SK-N-SH (cell line): ENCODE data around the gene SVIL. TPM values are rescaled to one million over a fixed set of nuclear protein-coding genes. Genes with fewer than 3 reads are reported as not detected.

Experiments used
- CTCF ChIA-PET: fragments of 300-600, 350-600 bp; formaldehyde crosslinking; extraction: SDS; loops from one replicate; lab custom pipeline; 2021; lab: Yijun Ruan, JAX
- POLR2A ChIA-PET: fragments of 350-600 bp; sonication (Branson Sonifier 250); formaldehyde crosslinking; extraction: SDS; loops from one replicate; lab custom pipeline; 2020; ENCODE audit warnings: antibody characterized with exemption, inconsistent platforms; lab: Yijun Ruan, JAX
- DNase-seq: peaks from one replicate; pipeline ENCODE4 v3.0.0; 2012
- H2AFZ ChIP-seq: fragments of 200-600 bp; sonication (generic); 2 replicates; pipeline ENCODE4 v1.8.1; 2016; ENCODE audit warnings: antibody characterized with exemption, mild to moderate bottlenecking, low read depth
- H3F3A ChIP-seq: fragments of 200-600 bp; sonication (generic); replicated peaks from 2 replicates; pipeline ENCODE3; 2016; ENCODE audit warnings: antibody characterized with exemption, mild to moderate bottlenecking; ENCODE audit not compliant: insufficient read depth
- H3K27ac ChIP-seq, 2 experiments: fragments of 200-500 bp in 1 of 2; fragments of 200-600 bp in 1 of 2; sonication (Bioruptor generic) in 1 of 2; sonication (generic), shearing (Covaris generic) in 1 of 2; 2 replicates each; pipeline versions ENCODE4 v1.5.1 to v1.6.1; 2014 to 2016; ENCODE audit warnings: low read depth in 2 of 2, inconsistent platforms in 1 of 2, low read length in 1 of 2, mild to moderate bottlenecking in 1 of 2, mixed read lengths in 1 of 2
- H3K27me3 ChIP-seq: fragments of 200-600 bp; sonication (generic), shearing (Covaris generic); 2 replicates; pipeline ENCODE4 v1.6.1; 2016; ENCODE audit warnings: mixed run types; ENCODE audit not compliant: insufficient read depth
- H3K36me3 ChIP-seq, 2 experiments: fragments of 200-500 bp in 1 of 2; fragments of 200-600 bp in 1 of 2; sonication (Bioruptor generic) in 1 of 2; sonication (generic) in 1 of 2; replicated peaks in 1 of 2; 2 replicates each; pipeline versions ENCODE3 to v1.5.1; 2014 to 2016; ENCODE audit warnings: low read length in 1 of 2, mild to moderate bottlenecking in 1 of 2; ENCODE audit not compliant: insufficient read depth in 2 of 2, control insufficient read depth in 1 of 2
- H3K4me1 ChIP-seq, 2 experiments: fragments of 200-500 bp in 1 of 2; fragments of 200-600 bp in 1 of 2; sonication (Bioruptor generic) in 1 of 2; sonication (generic), shearing (Covaris generic) in 1 of 2; 2 replicates each; pipeline versions ENCODE4 v1.5.1 to v1.6.1; 2014 to 2016; ENCODE audit warnings: low read depth in 1 of 2, low read length in 1 of 2, mixed run types in 1 of 2; ENCODE audit not compliant: insufficient read depth in 2 of 2, control insufficient read depth in 1 of 2
- H3K4me2 ChIP-seq: fragments of 200-600 bp; sonication (generic), shearing (Covaris generic); 2 replicates; pipeline ENCODE4 v1.6.1; 2017; ENCODE audit warnings: mixed run types
- H3K4me3 ChIP-seq, 2 experiments: fragments of 200-500 bp in 1 of 2; fragments of 200-600 bp in 1 of 2; sonication (Bioruptor generic) in 1 of 2; sonication (generic), shearing (Covaris generic) in 1 of 2; 2 replicates each; pipeline versions ENCODE4 v1.5.1 to v1.8.1; 2014 to 2016; ENCODE audit warnings: low read depth in 2 of 2, inconsistent platforms in 1 of 2, low read length in 1 of 2, mild to moderate bottlenecking in 1 of 2, mixed read lengths in 1 of 2, moderate library complexity in 1 of 2
- H3K79me2 ChIP-seq: fragments of 200-600 bp; sonication (generic); 2 replicates; pipeline ENCODE4 v1.8.1; 2017; ENCODE audit warnings: mild to moderate bottlenecking; ENCODE audit not compliant: insufficient read depth
- H3K9ac ChIP-seq: fragments of 200-600 bp; sonication (generic); 2 replicates; pipeline ENCODE4 v1.6.1; 2017; ENCODE audit warnings: mixed run types
- H3K9me2 ChIP-seq: fragments of 200-600 bp; sonication (generic); 2 replicates; pipeline ENCODE4 v1.6.1; 2017; ENCODE audit warnings: mixed run types
- H3K9me3 ChIP-seq: fragments of 200-600 bp; sonication (generic); 2 replicates; pipeline ENCODE4 v1.6.1; 2017; ENCODE audit warnings: mixed run types, mild to moderate bottlenecking, moderate library complexity
- H4K20me1 ChIP-seq: fragments of 200-600 bp; sonication (generic); 2 replicates; pipeline ENCODE4 v1.6.1; 2017; ENCODE audit warnings: mild to moderate bottlenecking, mixed run types; ENCODE audit not compliant: insufficient read depth
- ELF1 ChIP-seq: IDR thresholded peaks from 2 replicates; pipeline ENCODE4 v1.4.0; 2012
- EZH2phosphoT487 ChIP-seq: fragments of 200-600 bp; sonication (generic); IDR thresholded peaks from 2 replicates; pipeline ENCODE4 v1.6.1; 2017; ENCODE audit warnings: low read depth, mixed run types, mild to moderate bottlenecking, antibody characterized with exemption, moderate library complexity, borderline replicate concordance
- FOXM1 ChIP-seq: IDR thresholded peaks from 2 replicates; pipeline ENCODE4 v1.4.0; 2012; ENCODE audit warnings: low read depth, mild to moderate bottlenecking
- GABPA ChIP-seq: IDR thresholded peaks from 2 replicates; pipeline ENCODE4 v1.4.0; 2012; ENCODE audit warnings: low read depth, mild to moderate bottlenecking
- JUND ChIP-seq: IDR thresholded peaks from 2 replicates; pipeline ENCODE4 v1.4.0; 2012
- NFIC ChIP-seq: IDR thresholded peaks from 2 replicates; pipeline ENCODE4 v1.4.0; 2012; ENCODE audit warnings: borderline replicate concordance
- RCOR1 ChIP-seq: fragments of 150-350 bp; IDR thresholded peaks from 2 replicates; pipeline ENCODE4 v1.6.1; 2017; ENCODE audit warnings: antibody characterized with exemption, low read length
- RFX5 ChIP-seq: IDR thresholded peaks from 2 replicates; pipeline ENCODE4 v1.6.1; 2012; ENCODE audit warnings: mild to moderate bottlenecking, improper control_type of control experiment, low read length
- RXRA ChIP-seq: IDR thresholded peaks from 2 replicates; pipeline ENCODE4 v1.4.0; 2012; ENCODE audit warnings: low read depth, mild to moderate bottlenecking, borderline replicate concordance
- SIN3A ChIP-seq: IDR thresholded peaks from 2 replicates; pipeline ENCODE4 v1.6.1; 2012; ENCODE audit warnings: low read depth, mild to moderate bottlenecking, low read length, moderate library complexity, borderline replicate concordance
- SMC3 ChIP-seq: IDR thresholded peaks from 2 replicates; pipeline ENCODE4 v1.6.1; 2012; ENCODE audit warnings: low read depth, low read length, improper control_type of control experiment
- TCF12 ChIP-seq: IDR thresholded peaks from 2 replicates; pipeline ENCODE4 v1.4.0; 2012
- WGBS: methylation state at CpG from one replicate; pipeline ENCODE4 v1.1.6; 2017; ENCODE audit warnings: low lambda C conversion rate; 5-methylcytosine and 5-hydroxymethylcytosine counted together
- polyA plus RNA-seq, 3 experiments: library from polyadenylated mRNA; depleted of rRNA; stranded (reverse); fragments of >200 nt; gene quantifications; 2 replicates each; pipeline ENCODE4 v1.2.3, GENCODE V29; 2012
- TF ChIP-seq, protein P1 (sequence below): IDR thresholded peaks from 2 replicates; pipeline ENCODE4 v1.4.0; 2012; ENCODE audit warnings: low read depth, borderline replicate concordance
- TF ChIP-seq, protein P2 (sequence below): fragments of 150-350 bp; IDR thresholded peaks from 2 replicates; pipeline ENCODE4 v1.6.1; 2017; ENCODE audit warnings: antibody characterized with exemption, low read length, low read depth, borderline replicate concordance
- TF ChIP-seq, protein P3 (sequence below): IDR thresholded peaks from 2 replicates; pipeline ENCODE4 v1.4.0; 2012; ENCODE audit warnings: low read depth, borderline replicate concordance

Gene SVIL
- polyA plus RNA-seq, 1 of the 3 experiments (the other 2 are of a cell fraction), result 48.7 TPM

DNA sequence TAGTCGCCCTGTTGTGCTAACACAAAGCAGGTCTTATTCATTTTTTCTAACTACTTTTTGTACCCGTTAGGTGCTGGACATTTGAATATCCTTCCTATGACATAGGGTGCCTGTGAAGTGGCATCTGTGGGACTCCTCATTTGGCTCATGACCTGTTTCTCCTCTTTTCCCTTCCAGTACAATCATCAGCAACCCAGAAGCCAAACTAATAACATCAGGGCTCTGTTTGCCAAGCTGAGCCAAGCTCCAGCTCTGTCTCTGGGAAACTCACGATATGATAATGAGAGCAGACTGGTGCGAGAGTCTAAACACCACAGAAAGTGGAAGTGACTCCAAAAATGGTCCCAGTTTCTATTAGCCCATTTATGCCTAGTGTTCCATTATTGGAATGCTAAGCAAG, 92.0 kb downstream of the SVIL start:
- peaks cover 49% of the 10 kb centered on the region for H3K79me2 ChIP-seq
- no peaks in the 10 kb centered on the region for H3K9me3 ChIP-seq
- H3K4me2 ChIP-seq, result no peak overlapping the region
- POLR2A ChIA-PET, result no interaction called here
- peaks cover 8% of the 10 kb centered on the region for H3F3A ChIP-seq
- H3K27me3 ChIP-seq, result no peaks in the 10 kb centered on the region
- 97% methylated on average over 4 of the region's 4 CpGs for WGBS
- TF ChIP-seq, protein P1, sequence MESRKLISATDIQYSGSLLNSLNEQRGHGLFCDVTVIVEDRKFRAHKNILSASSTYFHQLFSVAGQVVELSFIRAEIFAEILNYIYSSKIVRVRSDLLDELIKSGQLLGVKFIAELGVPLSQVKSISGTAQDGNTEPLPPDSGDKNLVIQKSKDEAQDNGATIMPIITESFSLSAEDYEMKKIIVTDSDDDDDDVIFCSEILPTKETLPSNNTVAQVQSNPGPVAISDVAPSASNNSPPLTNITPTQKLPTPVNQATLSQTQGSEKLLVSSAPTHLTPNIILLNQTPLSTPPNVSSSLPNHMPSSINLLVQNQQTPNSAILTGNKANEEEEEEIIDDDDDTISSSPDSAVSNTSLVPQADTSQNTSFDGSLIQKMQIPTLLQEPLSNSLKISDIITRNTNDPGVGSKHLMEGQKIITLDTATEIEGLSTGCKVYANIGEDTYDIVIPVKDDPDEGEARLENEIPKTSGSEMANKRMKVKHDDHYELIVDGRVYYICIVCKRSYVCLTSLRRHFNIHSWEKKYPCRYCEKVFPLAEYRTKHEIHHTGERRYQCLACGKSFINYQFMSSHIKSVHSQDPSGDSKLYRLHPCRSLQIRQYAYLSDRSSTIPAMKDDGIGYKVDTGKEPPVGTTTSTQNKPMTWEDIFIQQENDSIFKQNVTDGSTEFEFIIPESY, result no peak
- no peak for TF ChIP-seq SIN3A
- TF ChIP-seq EZH2phosphoT487, result no peak
- no peak for TF ChIP-seq GABPA
- TF ChIP-seq ELF1, result no peak
- no peak for TF ChIP-seq TCF12
- TF ChIP-seq FOXM1, result no peak
- TF ChIP-seq RCOR1, result no peak
- no peak for TF ChIP-seq NFIC
- TF ChIP-seq, protein P2, sequence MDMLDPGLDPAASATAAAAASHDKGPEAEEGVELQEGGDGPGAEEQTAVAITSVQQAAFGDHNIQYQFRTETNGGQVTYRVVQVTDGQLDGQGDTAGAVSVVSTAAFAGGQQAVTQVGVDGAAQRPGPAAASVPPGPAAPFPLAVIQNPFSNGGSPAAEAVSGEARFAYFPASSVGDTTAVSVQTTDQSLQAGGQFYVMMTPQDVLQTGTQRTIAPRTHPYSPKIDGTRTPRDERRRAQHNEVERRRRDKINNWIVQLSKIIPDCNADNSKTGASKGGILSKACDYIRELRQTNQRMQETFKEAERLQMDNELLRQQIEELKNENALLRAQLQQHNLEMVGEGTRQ, result no peak
- no peak for TF ChIP-seq SMC3
- no peak for TF ChIP-seq JUND
- H3K9ac ChIP-seq, result no peak overlapping the region
- peaks cover 16 to 24% of the 10 kb centered on the region in 2 experiments for H3K36me3 ChIP-seq
- DNase-seq, result no peak
- H3K27ac ChIP-seq, result no peak overlapping the region
- no peak overlapping the region for H3K4me3 ChIP-seq
- CTCF ChIA-PET, result interaction anchor here (2.9 kb wide), 1 partner anchor 25 kb away, joined by 13 read pairs; no protein-coding TSS in a partner anchor
- H4K20me1 ChIP-seq, result peaks cover 95% of the 10 kb centered on the region
- H3K4me1 ChIP-seq, result peaks cover 0 to 3% of the 10 kb centered on the region in 2 experiments; a peak in 2 of 4 replicates
- no peak overlapping the region for H2AFZ ChIP-seq
- H3K9me2 ChIP-seq, result no peaks in the 10 kb centered on the region

DNA sequence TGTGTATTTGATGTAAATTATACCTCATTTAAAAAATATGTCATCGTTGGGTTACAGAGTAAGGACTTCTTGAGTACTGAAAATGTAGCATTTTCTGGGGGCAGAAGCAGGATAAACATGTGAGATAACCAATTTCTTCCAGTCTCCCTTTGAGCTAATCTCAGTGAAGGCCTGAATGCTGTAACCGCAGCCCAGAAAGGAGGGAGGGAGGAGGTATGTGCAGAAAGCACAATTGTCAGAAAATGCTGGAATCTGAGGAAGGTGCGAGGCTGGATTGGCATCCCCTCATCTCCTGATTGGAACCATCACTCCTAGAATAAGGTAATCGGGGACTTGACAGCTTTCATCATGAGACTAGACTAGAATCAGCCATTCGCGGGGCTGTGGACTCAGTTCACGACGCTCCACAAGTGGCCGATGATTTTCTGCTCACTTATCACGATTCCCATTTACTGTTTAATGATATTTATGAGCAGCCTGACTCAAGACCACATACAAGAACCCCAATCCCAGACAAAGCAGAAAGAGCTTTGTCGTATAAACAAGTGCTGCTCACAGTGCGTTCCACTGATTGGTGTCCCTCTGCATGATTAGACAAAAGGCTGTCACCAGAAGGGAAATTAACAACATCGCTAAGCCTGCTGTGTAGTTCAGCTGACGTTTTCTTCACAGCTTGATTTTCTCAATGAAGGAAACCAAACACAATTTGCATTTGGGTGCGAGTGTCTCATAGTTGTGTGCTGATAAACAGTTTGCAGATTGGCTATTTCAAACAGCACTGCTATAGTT, 93.2 kb downstream of the SVIL start:
- Histone ChIP-seq H3K27ac (no peak overlapping the region), H3K36me3 (peaks cover 16 to 21% of the 10 kb centered on the region in 2 experiments), H3K4me2 (no peak overlapping the region), H2AFZ (no peak overlapping the region), H3K4me1 (peaks cover 0 to under 1% of the 10 kb centered on the region in 2 experiments; a peak in 1 of 4 replicates), H3K9ac (no peak overlapping the region), H3F3A (peaks cover 12% of the 10 kb centered on the region), H3K4me3 (no peak overlapping the region), H3K9me2 (no peaks in the 10 kb centered on the region), H3K79me2 (peaks cover 43% of the 10 kb centered on the region), H3K9me3 (no peaks in the 10 kb centered on the region), H4K20me1 (peaks cover 95% of the 10 kb centered on the region), H3K27me3 (no peaks in the 10 kb centered on the region)
- DNase-seq, result no peak
- 97% methylated on average over 14 of the region's 15 CpGs for WGBS
- POLR2A ChIA-PET, result no interaction called here
- TF ChIP-seq FOXM1, result no peak
- TF ChIP-seq, protein P3, sequence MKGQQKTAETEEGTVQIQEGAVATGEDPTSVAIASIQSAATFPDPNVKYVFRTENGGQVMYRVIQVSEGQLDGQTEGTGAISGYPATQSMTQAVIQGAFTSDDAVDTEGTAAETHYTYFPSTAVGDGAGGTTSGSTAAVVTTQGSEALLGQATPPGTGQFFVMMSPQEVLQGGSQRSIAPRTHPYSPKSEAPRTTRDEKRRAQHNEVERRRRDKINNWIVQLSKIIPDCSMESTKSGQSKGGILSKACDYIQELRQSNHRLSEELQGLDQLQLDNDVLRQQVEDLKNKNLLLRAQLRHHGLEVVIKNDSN, result no peak
- TF ChIP-seq SIN3A, result no peak
- TF ChIP-seq RFX5, result no peak
- TF ChIP-seq RXRA, result no peak
- TF ChIP-seq GABPA, result no peak
- no peak for TF ChIP-seq RCOR1
- no peak for TF ChIP-seq SMC3
- TF ChIP-seq, protein P1, result no peak
- no peak for TF ChIP-seq ELF1
- CTCF ChIA-PET, result interaction anchor here (1.2 to 2.9 kb wide), 2 partner anchors 24 to 28 kb away, joined by 4 to 13 read pairs; no protein-coding TSS in a partner anchor
